ENCODE measurements around the gene PSAP.
A peak's percentile ranks its signal among the peaks of the same experiment; 100 is the strongest.

The PSAP gene

GRCh38 chr10:71772832-71773220 is 78.2 kb downstream of the PSAP start:
- no peak for TF ChIP-seq CTCF (IDR thresholded peaks at IDR 0.05; ENCODE audit: control insufficient read depth, insufficient read depth, low read depth, low read length, missing control alignments)
- DNase-seq (ENCODE audit: low read depth): no peak
- H3K4me3 ChIP-seq (ENCODE audit: control insufficient read depth, low read depth, low read length): peak overlapping the region; percentile 73

GRCh38 chr10:71771821-71772617 is 79.0 kb downstream of the PSAP start:
- DNase-seq (ENCODE audit: low read depth): peak; percentile 47
- no peak for TF ChIP-seq CTCF (IDR thresholded peaks at IDR 0.05; ENCODE audit: control insufficient read depth, insufficient read depth, low read depth, low read length, missing control alignments)
- peak overlapping the region; percentile 73 for H3K4me3 ChIP-seq (ENCODE audit: control insufficient read depth, low read depth, low read length)

- no peak overlapping the region for H3K4me3 ChIP-seq (ENCODE audit: control insufficient read depth, low read depth, low read length)
- no peak for TF ChIP-seq CTCF (IDR thresholded peaks at IDR 0.05; ENCODE audit: control insufficient read depth, insufficient read depth, low read depth, low read length, missing control alignments)
- no peak for DNase-seq (ENCODE audit: low read depth)
Measured at GRCh38 chr10:71771204-71771603, 79.8 kb downstream of the PSAP start.

- DNase-seq (ENCODE audit: low read depth): peak; percentile 21
- no peak for TF ChIP-seq CTCF (IDR thresholded peaks at IDR 0.05; ENCODE audit: control insufficient read depth, insufficient read depth, low read depth, low read length, missing control alignments)
- H3K4me3 ChIP-seq (ENCODE audit: control insufficient read depth, low read depth, low read length): no peak overlapping the region
Measured at GRCh38 chr10:71770789-71771188, 80.3 kb downstream of the PSAP start.

- peak; percentile 27 for DNase-seq (ENCODE audit: low read depth)
- H3K4me3 ChIP-seq (ENCODE audit: control insufficient read depth, low read depth, low read length): no peak overlapping the region
- no peak for TF ChIP-seq CTCF (IDR thresholded peaks at IDR 0.05; ENCODE audit: control insufficient read depth, insufficient read depth, low read depth, low read length, missing control alignments)
Measured at GRCh38 chr10:71770255-71770654, 80.8 kb downstream of the PSAP start.

- no peak for TF ChIP-seq CTCF (IDR thresholded peaks at IDR 0.05; ENCODE audit: control insufficient read depth, insufficient read depth, low read depth, low read length, missing control alignments)
- DNase-seq (ENCODE audit: low read depth): no peak
- no peak overlapping the region for H3K4me3 ChIP-seq (ENCODE audit: control insufficient read depth, low read depth, low read length)
Measured at GRCh38 chr10:71769279-71769823, 81.7 kb downstream of the PSAP start.
